HG03139 (cell line): ENCODE measurements around the gene GAS5.

ENCODE experiments used
- ATAC-seq: cut with Tn5 transposase; IDR thresholded peaks from one replicate; pipeline ENCODE4 v1.9.1; 2021; ENCODE audit not compliant: unreplicated experiment

The GAS5 gene

GRCh38 chr1:173832748-173833147 lies 35.0 kb downstream of the GAS5 start:
- ATAC-seq: no peak

- no peak for ATAC-seq
These were observed 40.2 kb downstream of the GAS5 start for GRCh38 chr1:173827611-173828010.

- ATAC-seq: peak; percentile 80
These were observed 43.3 kb downstream of the GAS5 start, which contains the start of the genes CENPL and DARS2 for GRCh38 chr1:173824315-173825081. TSS of gene CENPL (minus strand) at chr1:173824883. CDS start at chr1:173811299, 13,584 bp downstream. TSS of gene DARS2 (plus strand) at chr1:173824673. CDS start at chr1:173825230, 557 bp downstream.

GRCh38 chr1:173823781-173824314 lies 43.9 kb downstream of the GAS5 start:
- ATAC-seq: peak; percentile 35

- no peak for ATAC-seq
These were observed 46.1 kb downstream of the GAS5 start for GRCh38 chr1:173821680-173822079.

- no peak for ATAC-seq
These were observed 49.3 kb downstream of the GAS5 start for GRCh38 chr1:173818459-173818858.
